K562 (cell line): ENCODE data around the gene MED15.

Source experiments
- CBX1 ChIP-seq: sonication (generic); IDR thresholded peaks from 2 replicates; pipeline ENCODE4 v1.6.1; 2016; ENCODE audit warnings: antibody characterized with exemption, low read depth, mild to moderate bottlenecking
- CBX8 ChIP-seq: fragments of 200-600 bp; sonication (generic); IDR thresholded peaks from 2 replicates; pipeline ENCODE4 v1.6.1; 2012; ENCODE audit warnings: borderline replicate concordance, mixed run types, low read depth, mild to moderate bottlenecking, moderate library complexity, mixed read lengths, low read length, control low read depth, inconsistent platforms; ENCODE audit not compliant: poor library complexity, severe bottlenecking; ENCODE audit errors: extremely low read depth
- SNRNP70 ChIP-seq: fragments of 200-400 bp; formaldehyde crosslinking; optimal IDR thresholded peaks from 2 replicates; pipeline ENCODE3; 2017; ENCODE audit warnings: low read depth, low read length
- TAF1 ChIP-seq: IDR thresholded peaks from 2 replicates; pipeline ENCODE4 v1.6.1; 2011; ENCODE audit warnings: mild to moderate bottlenecking, low read length, moderate library complexity; ENCODE audit not compliant: insufficient read depth, control insufficient read depth, severe bottlenecking; ENCODE audit errors: extremely low read depth
- ZBED1 ChIP-seq: IDR thresholded peaks from 2 replicates; pipeline ENCODE4 v1.6.1; 2014
- ZNF274 ChIP-seq: IDR thresholded peaks from 2 replicates; pipeline ENCODE4 v1.6.1; 2011; ENCODE audit warnings: low read depth, mild to moderate bottlenecking, low read length, moderate library complexity, borderline replicate concordance
- TF ChIP-seq, protein P1 (sequence below), 3 experiments: IDR thresholded peaks in 2 of 3; conservative IDR thresholded peaks in 1 of 3; 2 replicates each; pipeline ENCODE4 v1.5.1; 2011 to 2012; ENCODE audit warnings: low read length in 3 of 3, mild to moderate bottlenecking in 3 of 3, control low read depth in 2 of 3, improper control_type of control experiment in 1 of 3, inconsistent platforms in 1 of 3, low read depth in 1 of 3, mixed read lengths in 1 of 3, moderate library complexity in 1 of 3; ENCODE audit not compliant: insufficient read depth in 2 of 3
- TF ChIP-seq, protein P2 (sequence below): fragments of 450-650 bp; IDR thresholded peaks from 2 replicates; pipeline ENCODE4 v1.6.1; 2016; ENCODE audit warnings: low read depth
- TF ChIP-seq, protein P3 (sequence below): sonication (generic); formaldehyde crosslinking; IDR thresholded peaks from 2 replicates; pipeline ENCODE4 v1.8.1; 2023; ENCODE audit warnings: mild to moderate bottlenecking, missing genetic modification reagents
- TF ChIP-seq, protein P4 (sequence below): sonication (generic); formaldehyde crosslinking; IDR thresholded peaks from 2 replicates; pipeline ENCODE4 v1.9.0; 2022; ENCODE audit warnings: mild to moderate bottlenecking, missing genetic modification reagents
- TF ChIP-seq, protein P5 (sequence below): fragments of 250-450 bp; sonication (Bioruptor Pico); IDR thresholded peaks from 2 replicates; pipeline ENCODE4 v1.5.0; 2021

DNA sequence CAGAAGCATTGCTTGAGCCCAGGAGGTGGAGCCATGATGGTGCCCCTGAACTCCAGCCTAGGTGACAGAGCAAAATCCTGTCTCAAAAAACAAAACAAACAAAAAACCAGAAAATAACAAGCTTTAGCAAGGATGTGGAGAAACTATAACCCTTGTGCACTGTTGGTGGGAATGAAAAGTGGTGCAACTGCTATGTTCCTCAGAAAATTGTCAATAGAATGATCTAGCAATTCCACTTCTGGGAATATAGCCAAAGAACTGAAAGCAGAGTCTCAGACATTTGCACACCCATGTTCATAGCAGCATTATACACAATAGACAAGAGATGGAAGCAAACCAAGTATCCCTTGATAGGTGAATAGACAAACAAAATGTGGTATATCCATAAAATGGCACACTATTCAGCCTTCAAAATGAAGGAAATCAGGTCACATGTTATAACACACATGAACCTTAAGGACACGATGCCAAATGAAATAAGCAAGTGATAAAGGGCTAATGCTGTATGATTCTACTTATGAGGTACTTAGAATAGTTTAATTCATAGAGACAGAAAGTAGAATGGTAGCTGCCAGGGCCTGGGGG is 27.7 kb upstream of the MED15 start:
- TF ChIP-seq, protein P1, sequence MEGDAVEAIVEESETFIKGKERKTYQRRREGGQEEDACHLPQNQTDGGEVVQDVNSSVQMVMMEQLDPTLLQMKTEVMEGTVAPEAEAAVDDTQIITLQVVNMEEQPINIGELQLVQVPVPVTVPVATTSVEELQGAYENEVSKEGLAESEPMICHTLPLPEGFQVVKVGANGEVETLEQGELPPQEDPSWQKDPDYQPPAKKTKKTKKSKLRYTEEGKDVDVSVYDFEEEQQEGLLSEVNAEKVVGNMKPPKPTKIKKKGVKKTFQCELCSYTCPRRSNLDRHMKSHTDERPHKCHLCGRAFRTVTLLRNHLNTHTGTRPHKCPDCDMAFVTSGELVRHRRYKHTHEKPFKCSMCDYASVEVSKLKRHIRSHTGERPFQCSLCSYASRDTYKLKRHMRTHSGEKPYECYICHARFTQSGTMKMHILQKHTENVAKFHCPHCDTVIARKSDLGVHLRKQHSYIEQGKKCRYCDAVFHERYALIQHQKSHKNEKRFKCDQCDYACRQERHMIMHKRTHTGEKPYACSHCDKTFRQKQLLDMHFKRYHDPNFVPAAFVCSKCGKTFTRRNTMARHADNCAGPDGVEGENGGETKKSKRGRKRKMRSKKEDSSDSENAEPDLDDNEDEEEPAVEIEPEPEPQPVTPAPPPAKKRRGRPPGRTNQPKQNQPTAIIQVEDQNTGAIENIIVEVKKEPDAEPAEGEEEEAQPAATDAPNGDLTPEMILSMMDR (IDR thresholded peaks at IDR 0.05 in 2 of 3, conservative IDR thresholded peaks at IDR 0.05 in 1 of 3; ENCODE audit: insufficient read depth in 2 of 3, low read depth in 1 of 3, low read length in 3 of 3): no peak
- TF ChIP-seq ZNF274 (no peak), TAF1 (no peak), SNRNP70 (no peak), CBX8 (no peak), ZBED1 (no peak), CBX1 (no peak)
- TF ChIP-seq, protein P2, sequence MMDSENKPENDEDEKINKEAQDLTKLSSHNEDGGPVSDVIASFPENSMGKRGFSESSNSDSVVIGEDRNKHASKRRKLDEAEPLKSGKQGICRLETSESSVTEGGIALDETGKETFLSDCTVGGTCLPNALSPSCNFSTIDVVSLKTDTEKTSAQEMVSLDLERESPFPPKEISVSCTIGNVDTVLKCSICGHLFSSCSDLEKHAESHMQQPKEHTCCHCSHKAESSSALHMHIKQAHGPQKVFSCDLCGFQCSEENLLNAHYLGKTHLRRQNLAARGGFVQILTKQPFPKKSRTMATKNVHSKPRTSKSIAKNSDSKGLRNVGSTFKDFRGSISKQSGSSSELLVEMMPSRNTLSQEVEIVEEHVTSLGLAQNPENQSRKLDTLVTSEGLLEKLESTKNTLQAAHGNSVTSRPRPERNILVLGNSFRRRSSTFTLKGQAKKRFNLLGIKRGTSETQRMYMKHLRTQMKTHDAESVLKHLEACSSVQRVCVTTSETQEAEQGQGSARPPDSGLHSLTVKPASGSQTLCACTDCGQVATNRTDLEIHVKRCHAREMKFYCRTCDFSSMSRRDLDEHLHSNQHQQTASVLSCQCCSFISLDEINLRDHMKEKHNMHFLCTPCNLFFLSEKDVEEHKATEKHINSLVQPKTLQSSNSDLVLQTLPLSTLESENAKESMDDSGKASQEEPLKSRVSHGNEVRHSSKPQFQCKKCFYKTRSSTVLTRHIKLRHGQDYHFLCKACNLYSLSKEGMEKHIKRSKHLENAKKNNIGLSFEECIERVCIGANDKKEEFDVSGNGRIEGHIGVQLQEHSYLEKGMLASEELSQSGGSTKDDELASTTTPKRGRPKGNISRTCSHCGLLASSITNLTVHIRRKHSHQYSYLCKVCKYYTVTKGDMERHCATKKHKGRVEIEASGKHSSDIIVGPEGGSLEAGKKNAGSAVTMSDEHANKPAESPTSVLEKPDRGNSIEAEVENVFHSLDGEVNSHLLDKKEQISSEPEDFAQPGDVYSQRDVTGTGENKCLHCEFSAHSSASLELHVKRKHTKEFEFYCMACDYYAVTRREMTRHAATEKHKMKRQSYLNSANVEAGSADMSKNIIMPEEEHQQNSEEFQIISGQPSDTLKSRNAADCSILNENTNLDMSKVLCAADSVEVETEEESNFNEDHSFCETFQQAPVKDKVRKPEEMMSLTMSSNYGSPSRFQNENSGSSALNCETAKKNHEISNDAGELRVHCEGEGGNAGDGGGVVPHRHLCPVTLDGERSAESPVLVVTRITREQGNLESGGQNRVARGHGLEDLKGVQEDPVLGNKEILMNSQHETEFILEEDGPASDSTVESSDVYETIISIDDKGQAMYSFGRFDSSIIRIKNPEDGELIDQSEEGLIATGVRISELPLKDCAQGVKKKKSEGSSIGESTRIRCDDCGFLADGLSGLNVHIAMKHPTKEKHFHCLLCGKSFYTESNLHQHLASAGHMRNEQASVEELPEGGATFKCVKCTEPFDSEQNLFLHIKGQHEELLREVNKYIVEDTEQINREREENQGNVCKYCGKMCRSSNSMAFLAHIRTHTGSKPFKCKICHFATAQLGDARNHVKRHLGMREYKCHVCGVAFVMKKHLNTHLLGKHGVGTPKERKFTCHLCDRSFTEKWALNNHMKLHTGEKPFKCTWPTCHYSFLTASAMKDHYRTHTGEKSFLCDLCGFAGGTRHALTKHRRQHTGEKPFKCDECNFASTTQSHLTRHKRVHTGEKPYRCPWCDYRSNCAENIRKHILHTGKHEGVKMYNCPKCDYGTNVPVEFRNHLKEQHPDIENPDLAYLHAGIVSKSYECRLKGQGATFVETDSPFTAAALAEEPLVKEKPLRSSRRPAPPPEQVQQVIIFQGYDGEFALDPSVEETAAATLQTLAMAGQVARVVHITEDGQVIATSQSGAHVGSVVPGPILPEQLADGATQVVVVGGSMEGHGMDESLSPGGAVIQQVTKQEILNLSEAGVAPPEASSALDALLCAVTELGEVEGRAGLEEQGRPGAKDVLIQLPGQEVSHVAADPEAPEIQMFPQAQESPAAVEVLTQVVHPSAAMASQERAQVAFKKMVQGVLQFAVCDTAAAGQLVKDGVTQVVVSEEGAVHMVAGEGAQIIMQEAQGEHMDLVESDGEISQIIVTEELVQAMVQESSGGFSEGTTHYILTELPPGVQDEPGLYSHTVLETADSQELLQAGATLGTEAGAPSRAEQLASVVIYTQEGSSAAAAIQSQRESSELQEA: no peak
- TF ChIP-seq, protein P3, sequence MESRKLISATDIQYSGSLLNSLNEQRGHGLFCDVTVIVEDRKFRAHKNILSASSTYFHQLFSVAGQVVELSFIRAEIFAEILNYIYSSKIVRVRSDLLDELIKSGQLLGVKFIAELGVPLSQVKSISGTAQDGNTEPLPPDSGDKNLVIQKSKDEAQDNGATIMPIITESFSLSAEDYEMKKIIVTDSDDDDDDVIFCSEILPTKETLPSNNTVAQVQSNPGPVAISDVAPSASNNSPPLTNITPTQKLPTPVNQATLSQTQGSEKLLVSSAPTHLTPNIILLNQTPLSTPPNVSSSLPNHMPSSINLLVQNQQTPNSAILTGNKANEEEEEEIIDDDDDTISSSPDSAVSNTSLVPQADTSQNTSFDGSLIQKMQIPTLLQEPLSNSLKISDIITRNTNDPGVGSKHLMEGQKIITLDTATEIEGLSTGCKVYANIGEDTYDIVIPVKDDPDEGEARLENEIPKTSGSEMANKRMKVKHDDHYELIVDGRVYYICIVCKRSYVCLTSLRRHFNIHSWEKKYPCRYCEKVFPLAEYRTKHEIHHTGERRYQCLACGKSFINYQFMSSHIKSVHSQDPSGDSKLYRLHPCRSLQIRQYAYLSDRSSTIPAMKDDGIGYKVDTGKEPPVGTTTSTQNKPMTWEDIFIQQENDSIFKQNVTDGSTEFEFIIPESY: no peak
- TF ChIP-seq, protein P4, sequence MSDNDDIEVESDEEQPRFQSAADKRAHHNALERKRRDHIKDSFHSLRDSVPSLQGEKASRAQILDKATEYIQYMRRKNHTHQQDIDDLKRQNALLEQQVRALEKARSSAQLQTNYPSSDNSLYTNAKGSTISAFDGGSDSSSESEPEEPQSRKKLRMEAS (CRISPR knock-in tag): no peak
- TF ChIP-seq, protein P5, sequence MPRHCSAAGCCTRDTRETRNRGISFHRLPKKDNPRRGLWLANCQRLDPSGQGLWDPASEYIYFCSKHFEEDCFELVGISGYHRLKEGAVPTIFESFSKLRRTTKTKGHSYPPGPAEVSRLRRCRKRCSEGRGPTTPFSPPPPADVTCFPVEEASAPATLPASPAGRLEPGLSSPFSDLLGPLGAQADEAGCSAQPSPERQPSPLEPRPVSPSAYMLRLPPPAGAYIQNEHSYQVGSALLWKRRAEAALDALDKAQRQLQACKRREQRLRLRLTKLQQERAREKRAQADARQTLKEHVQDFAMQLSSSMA (CRISPR knock-in tag): no peak
